ENCODE results near the gene GRID1.

The GRID1 gene

DNA sequence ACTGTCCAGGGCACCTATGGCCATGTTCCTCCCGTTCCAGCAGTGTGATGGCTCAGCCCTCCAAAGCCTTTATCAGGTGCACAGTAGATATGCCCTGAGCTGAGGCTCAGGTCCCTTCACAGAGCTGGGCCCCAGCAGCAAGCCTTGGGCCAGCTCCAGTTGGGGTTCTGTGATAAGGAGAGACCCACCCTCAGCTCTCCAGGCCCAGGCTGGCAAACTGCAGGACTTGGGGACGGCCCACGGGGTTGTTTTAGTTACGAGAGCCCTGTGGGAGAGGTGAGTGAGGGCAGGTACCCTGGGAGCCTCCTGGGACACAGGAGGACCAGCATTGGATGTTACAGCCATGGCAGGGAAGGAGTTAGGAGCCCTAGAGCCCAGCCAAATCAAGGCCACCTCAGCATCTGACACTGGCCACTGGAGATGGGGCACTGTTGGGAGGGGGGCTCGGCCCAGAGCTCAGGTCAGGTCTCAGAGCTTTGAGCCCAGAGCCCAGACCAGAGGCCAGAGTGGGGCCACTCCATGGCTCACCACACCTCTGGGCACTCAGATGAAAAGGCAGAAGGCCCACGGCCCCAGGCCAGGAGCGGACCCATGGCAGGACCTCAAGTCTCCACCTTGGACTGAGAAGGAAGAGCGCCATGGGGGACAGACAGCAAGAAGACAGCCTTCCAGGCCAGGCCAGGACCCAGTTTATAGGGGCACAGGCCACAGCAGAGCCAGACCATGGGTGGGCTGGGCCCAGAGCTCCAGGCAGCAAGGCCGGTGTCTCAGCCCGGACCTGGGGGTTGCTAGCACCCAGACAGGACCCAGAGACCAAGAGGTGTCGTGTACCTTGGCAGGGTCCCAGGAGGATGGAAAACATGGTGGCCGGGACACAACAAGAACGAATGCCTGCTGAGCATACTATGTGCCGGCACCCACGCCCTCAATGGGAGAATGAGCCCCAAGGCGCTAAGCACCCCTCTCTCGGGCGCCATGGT is 12.8 kb downstream of the GRID1 start:
- no peak for DNase-seq (ENCODE audit: low spot score)

DNA sequence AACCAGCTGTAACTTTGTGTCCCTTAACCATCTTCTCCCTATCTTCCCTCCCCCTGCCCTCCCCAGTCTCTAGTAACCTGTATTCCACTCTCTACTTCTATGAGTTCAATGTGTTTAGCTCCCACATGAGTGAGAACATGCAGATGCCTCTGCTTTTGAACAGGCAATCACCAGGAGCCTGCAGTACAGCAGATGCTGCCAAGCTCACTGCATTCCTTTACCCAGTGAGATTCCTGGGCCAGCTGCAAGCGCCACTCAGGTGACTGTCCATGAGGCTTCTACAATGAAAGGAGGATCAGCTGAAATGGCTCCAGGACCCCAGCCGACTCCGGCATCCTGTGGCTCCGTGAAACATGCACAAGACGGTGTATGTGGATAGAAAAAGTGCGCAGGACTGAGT is 15.7 kb downstream of the GRID1 start:
- no peak for DNase-seq (ENCODE audit: low spot score)

GRCh38 chr10:86349940-86350630 is 16.5 kb downstream of the GRID1 start:
- DNase-seq (ENCODE audit: low spot score) = no peak

- no peak for DNase-seq (ENCODE audit: low spot score)
Measured at GRCh38 chr10:86349474-86349873, 17.1 kb downstream of the GRID1 start.

GRCh38 chr10:86348321-86349210 is 18.0 kb downstream of the GRID1 start:
- DNase-seq (ENCODE audit: low spot score) = peak; percentile 45

GRCh38 chr10:86347856-86348255 is 18.7 kb downstream of the GRID1 start:
- DNase-seq (ENCODE audit: low spot score) = no peak

GRCh38 chr10:86346799-86347665 is 19.6 kb downstream of the GRID1 start:
- DNase-seq (ENCODE audit: low spot score) = no peak

GRCh38 chr10:86345859-86346798 is 20.5 kb downstream of the GRID1 start:
- peak; percentile 84 for DNase-seq (ENCODE audit: low spot score)

DNA sequence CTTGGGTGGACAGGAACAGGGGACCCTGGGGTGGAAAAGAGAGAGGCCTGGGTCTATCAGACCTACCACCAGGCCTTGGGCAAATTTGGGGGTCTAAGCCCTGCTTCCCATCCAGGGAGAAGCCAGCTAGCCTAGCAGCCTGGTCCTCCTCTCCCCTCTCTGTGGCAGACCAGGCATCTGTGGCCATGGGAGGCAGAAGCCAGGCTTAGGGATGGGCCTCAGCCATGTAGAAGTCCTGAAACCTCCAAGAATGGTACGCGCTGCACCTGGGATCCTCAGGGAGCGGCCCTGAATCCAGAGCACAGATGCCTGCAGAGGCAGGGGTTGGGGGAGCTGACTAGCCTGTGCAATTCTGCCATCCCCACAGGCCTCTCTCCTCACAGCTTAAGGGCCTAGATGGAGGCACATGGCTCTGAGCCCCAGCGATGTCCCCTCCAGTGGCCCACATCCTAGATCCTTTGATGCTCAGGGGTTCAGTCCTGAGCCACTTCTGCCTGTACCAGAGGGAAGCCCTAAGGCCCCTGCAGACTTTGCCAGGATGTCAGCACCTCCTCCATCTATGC is 21.2 kb downstream of the GRID1 start:
- no peak for DNase-seq (ENCODE audit: low spot score)

DNA sequence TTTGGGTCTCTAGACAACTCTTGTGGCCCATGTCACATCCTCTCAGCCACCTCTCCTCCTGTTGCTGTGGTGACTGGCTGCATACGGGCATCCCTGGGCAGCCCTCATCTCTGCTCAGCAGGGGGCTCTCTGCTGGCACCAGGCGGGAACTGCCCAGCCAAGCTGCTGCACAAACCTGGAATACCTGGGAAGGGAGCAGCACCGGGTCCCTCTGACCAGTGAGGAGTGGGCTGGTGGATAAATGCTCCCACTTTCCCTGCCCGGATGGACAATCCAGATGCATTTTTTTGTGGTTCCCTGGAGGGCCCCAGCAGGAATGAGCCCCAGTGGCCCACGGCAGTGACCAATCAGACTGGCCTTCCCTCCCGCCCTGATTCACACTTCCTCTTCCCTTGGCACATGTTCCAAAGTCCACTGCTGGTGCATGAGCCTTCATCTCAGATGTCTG is 21.9 kb downstream of the GRID1 start:
- DNase-seq (ENCODE audit: low spot score) = no peak

DNA sequence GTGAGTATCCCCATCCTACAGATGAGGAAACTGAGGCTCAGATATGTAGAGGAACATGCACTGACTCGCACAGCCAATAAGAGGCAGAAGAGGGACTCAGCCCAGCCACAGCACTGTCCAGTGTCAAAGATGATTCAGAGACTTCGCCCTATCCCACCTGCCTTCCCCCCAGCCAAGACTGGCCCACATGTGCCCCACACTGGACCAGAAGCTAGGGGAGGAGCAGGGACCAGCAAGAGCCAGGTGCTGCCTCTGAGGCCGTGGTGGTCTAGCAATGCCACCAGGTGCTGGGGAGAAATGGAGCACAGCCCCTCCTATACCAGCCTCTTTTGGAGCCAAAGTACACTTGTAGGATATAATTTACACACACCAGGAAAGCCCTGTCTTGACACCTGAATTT is 22.3 kb downstream of the GRID1 start:
- no peak for DNase-seq (ENCODE audit: low spot score)

- DNase-seq (ENCODE audit: low spot score) = no peak
Measured at GRCh38 chr10:86343761-86344160, 22.8 kb downstream of the GRID1 start.

- DNase-seq (ENCODE audit: low spot score) = no peak
Measured at GRCh38 chr10:86342111-86342863, 24.3 kb downstream of the GRID1 start.

- DNase-seq (ENCODE audit: low spot score) = peak; percentile 66
Measured at GRCh38 chr10:86341361-86341811, 25.2 kb downstream of the GRID1 start.

- DNase-seq (ENCODE audit: low spot score) = no peak
Measured at GRCh38 chr10:86340991-86341260, 25.7 kb downstream of the GRID1 start.

- DNase-seq (ENCODE audit: low spot score) = no peak
Measured at GRCh38 chr10:86340176-86340990, 26.2 kb downstream of the GRID1 start.

DNA sequence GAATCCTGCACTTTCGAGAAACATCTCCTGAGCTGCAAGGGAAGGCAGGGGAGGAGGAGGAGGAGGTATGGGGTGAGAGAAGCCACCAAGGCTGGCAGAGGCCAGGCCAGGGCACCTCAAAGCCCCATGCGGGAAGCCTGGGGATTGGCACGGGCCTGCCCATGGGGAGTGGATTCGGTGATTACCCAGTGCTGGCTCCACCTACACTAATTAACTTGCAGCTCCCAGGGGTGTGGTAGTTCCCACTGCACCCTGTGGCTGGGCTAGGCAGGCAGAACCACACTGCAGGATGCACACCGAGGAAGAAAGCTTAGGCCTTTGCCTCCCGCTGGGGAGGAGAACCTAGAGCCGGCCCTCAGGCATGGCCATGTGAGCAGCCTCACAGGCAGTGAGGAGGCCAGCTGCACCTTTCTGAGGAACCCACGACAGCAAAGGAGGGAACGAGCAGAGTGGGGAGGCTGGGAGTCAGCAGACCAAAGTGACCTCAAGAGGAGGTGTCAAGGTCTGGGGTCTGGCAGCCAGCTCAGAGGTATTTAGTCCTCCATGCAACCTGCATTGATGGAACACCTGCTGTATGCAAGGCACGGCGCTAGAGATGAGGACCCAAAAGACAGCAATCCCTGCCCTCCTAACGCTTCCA is 27.2 kb downstream of the GRID1 start:
- DNase-seq (ENCODE audit: low spot score) = no peak

Data from AG20443 (cell line).